GM23338 (cell line): ENCODE measurements around the gene INHA. TPM values are rescaled to one million over a fixed set of nuclear protein-coding genes. Genes with fewer than 3 reads are reported as not detected.
A peak's percentile ranks its signal among the peaks of the same experiment; 100 is the strongest.

ENCODE experiments used
- ATAC-seq: fragments of 200-7000 bp; cut with Tn5 transposase; 3 replicates; pipeline ENCODE4 v1.9.1; 2020
- DNase-seq: peaks from one replicate; pipeline ENCODE4 v3.0.0-alpha.2; 2015; ENCODE audit warnings: low spot score
- H2AFZ ChIP-seq: fragments of 200-600 bp; sonication (generic); 2 replicates; pipeline ENCODE4 v1.8.0; 2016; ENCODE audit warnings: antibody characterized with exemption, mild to moderate bottlenecking, moderate library complexity
- H3F3A ChIP-seq: fragments of 200-600 bp; sonication (generic); replicated peaks from 2 replicates; pipeline ENCODE4 v1.8.0; 2017; ENCODE audit warnings: antibody characterized with exemption, mixed run types, low read depth
- H3K27ac ChIP-seq: fragments of 200-600 bp; sonication (generic); 2 replicates; pipeline ENCODE4 v1.6.1; 2016; ENCODE audit warnings: low read depth
- H3K27me3 ChIP-seq: fragments of 200-600 bp; sonication (generic); 2 replicates; pipeline ENCODE4 v1.8.0; 2016; ENCODE audit warnings: mild to moderate bottlenecking, mixed run types, moderate library complexity; ENCODE audit not compliant: insufficient read depth
- H3K36me3 ChIP-seq: fragments of 200-600 bp; sonication (generic); 2 replicates; pipeline ENCODE4 v1.8.0; 2016; ENCODE audit warnings: mild to moderate bottlenecking; ENCODE audit not compliant: insufficient read depth
- H3K4me1 ChIP-seq: fragments of 200-600 bp; sonication (generic); 2 replicates; pipeline ENCODE4 v1.8.0; 2016; ENCODE audit warnings: mild to moderate bottlenecking, moderate library complexity; ENCODE audit not compliant: insufficient read depth
- H3K4me2 ChIP-seq: fragments of 200-600 bp; sonication (generic); 2 replicates; pipeline ENCODE4 v1.7.1; 2017; ENCODE audit warnings: mixed run types
- H3K4me3 ChIP-seq: fragments of 200-600 bp; sonication (generic); 2 replicates; pipeline ENCODE4 v1.6.1; 2016; ENCODE audit warnings: mixed run types
- H3K79me2 ChIP-seq: fragments of 200-600 bp; sonication (generic); replicated peaks from 2 replicates; pipeline ENCODE4 v1.8.0; 2017; ENCODE audit warnings: mild to moderate bottlenecking; ENCODE audit not compliant: insufficient read depth
- H3K9me2 ChIP-seq: fragments of 200-600 bp; sonication (generic); 2 replicates; pipeline ENCODE4 v1.8.0; 2017; ENCODE audit not compliant: insufficient read depth
- H4K20me1 ChIP-seq: fragments of 200-600 bp; sonication (generic); replicated peaks from 2 replicates; pipeline ENCODE4 v1.8.0; 2017; ENCODE audit warnings: mild to moderate bottlenecking; ENCODE audit not compliant: insufficient read depth
- H3K27ac Mint-ChIP-seq: 2 replicates; pipeline ENCODE4 v1.8.0; 2020; ENCODE audit warnings: inconsistent platforms, mild to moderate bottlenecking, moderate library complexity, mixed read lengths
- H3K27me3 Mint-ChIP-seq: 3 replicates; pipeline ENCODE4 v1.8.0; 2022; ENCODE audit warnings: low read depth, mild to moderate bottlenecking, moderate library complexity, mixed read lengths, inconsistent platforms; ENCODE audit not compliant: insufficient read depth, poor library complexity
- H3K36me3 Mint-ChIP-seq: 3 replicates; pipeline ENCODE4 v1.8.0; 2021; ENCODE audit warnings: low read depth, mild to moderate bottlenecking, inconsistent platforms, moderate library complexity, mixed read lengths
- H3K4me1 Mint-ChIP-seq: 3 replicates; pipeline ENCODE4 v1.8.0; 2020; ENCODE audit warnings: mild to moderate bottlenecking, inconsistent platforms, mixed read lengths
- H3K4me3 Mint-ChIP-seq: 3 replicates; pipeline ENCODE4 v1.8.0; 2021; ENCODE audit warnings: moderate library complexity, mild to moderate bottlenecking, inconsistent platforms, mixed read lengths
- H3K9me3 Mint-ChIP-seq: 3 replicates; pipeline ENCODE4 v1.8.0; 2020; ENCODE audit warnings: moderate library complexity, mild to moderate bottlenecking, inconsistent platforms, mixed read lengths
- EZH2phosphoT487 ChIP-seq: fragments of 200-600 bp; sonication (generic); IDR thresholded peaks from one replicate; pipeline ENCODE4 v1.8.1; 2018; ENCODE audit warnings: antibody characterized with exemption; ENCODE audit not compliant: unreplicated experiment
- JUNB ChIP-seq: IDR thresholded peaks from one replicate; pipeline ENCODE4 v1.6.1; 2016; ENCODE audit warnings: antibody characterized with exemption; ENCODE audit not compliant: unreplicated experiment
- STAT1 ChIP-seq: IDR thresholded peaks from one replicate; pipeline ENCODE4 v1.6.1; 2016; ENCODE audit warnings: antibody characterized with exemption; ENCODE audit not compliant: unreplicated experiment
- ZNF331 ChIP-seq: fragments of 250-450 bp; sonication (Bioruptor Pico); IDR thresholded peaks from 2 replicates; pipeline ENCODE4 v1.5.0; 2020; ENCODE audit warnings: low read depth, mild to moderate bottlenecking, moderate library complexity
- polyA plus RNA-seq: library from polyadenylated mRNA; unstranded; fragments of >200 nt; fragmentation: Nextera tagmentation; extraction: Ambion mirVana; gene quantifications from 2 replicates; pipeline ENCODE4 v1.2.1, GENCODE V29; 2016
- total RNA-seq: library from RNA; depleted of rRNA; stranded (reverse); fragments of >200 nt; shearing (Covaris generic); gene quantifications from 2 replicates; pipeline ENCODE4 v1.2.3, GENCODE V29; 2014
- TF ChIP-seq, protein P1 (sequence below): fragments of 250-450 bp; sonication (Bioruptor Pico); IDR thresholded peaks from 2 replicates; pipeline ENCODE4 v1.5.0; 2020; ENCODE audit warnings: mild to moderate bottlenecking, moderate library complexity

Gene INHA
- total and polyA plus RNA-seq, 2 experiments from 2014 or later, result 1.5 to 1.6 TPM

DNA sequence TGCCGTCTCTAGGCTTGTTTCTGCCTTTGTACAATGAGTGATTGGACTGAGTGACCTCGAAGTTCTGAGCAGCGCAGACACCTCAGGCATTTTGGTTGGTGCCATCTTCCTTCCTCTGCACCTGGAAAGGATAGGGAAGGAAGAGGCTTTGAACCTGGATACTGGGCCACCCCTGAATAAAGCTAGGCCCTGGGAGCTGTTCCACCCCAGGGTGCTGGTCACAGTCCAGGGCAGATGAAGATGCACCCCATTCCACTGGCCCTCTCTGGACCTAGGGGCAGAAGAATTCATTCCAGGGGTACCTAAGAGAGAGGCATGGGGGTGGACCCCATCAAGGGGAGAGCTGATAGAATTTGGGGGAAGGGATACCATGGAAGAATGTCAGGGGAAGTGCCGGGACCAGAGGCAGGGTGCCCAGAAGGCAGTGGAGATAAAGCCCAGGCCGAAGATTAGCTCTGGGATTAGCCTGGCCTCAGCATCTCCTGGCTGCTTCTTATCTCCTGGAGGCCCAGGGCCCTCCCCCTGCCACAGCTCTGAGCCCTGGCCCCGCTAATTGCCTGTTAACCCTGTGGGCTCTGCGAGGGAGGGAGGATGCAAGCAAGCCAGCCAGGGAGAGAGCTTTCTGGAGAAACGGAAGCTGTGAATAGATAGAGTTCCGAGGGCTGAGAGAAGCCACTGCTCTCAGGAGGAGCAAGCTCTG, 46.4 kb upstream of the INHA start:
- H3K27ac ChIP-seq, result no peak overlapping the region
- peak overlapping the region; percentile 32; the same call in 1 of the 2 replicates for H3K4me2 ChIP-seq
- Mint-ChIP-seq H3K4me1 (peaks cover 59% of the 10 kb centered on the region), H3K36me3 (no peaks in the 10 kb centered on the region; the same call in 2 of the 3 replicates), H3K27me3 (peaks cover 38% of the 10 kb centered on the region), H3K4me3 (no peak overlapping the region), H3K9me3 (no peaks in the 10 kb centered on the region), H3K27ac (no peak overlapping the region)
- DNase-seq (no peak), ATAC-seq (no peak)
- no peaks in the 10 kb centered on the region for H4K20me1 ChIP-seq
- no peaks in the 10 kb centered on the region; the same call in 1 of the 2 replicates for H3K36me3 ChIP-seq
- peaks cover 31% of the 10 kb centered on the region for H3K4me1 ChIP-seq
- H3K79me2 ChIP-seq, result no peaks in the 10 kb centered on the region
- no peak overlapping the region for H2AFZ ChIP-seq
- no peaks in the 10 kb centered on the region for H3K9me2 ChIP-seq
- TF ChIP-seq JUNB (no peak), STAT1 (no peak), EZH2phosphoT487 (no peak), ZNF331 (no peak)
- TF ChIP-seq, protein P1, sequence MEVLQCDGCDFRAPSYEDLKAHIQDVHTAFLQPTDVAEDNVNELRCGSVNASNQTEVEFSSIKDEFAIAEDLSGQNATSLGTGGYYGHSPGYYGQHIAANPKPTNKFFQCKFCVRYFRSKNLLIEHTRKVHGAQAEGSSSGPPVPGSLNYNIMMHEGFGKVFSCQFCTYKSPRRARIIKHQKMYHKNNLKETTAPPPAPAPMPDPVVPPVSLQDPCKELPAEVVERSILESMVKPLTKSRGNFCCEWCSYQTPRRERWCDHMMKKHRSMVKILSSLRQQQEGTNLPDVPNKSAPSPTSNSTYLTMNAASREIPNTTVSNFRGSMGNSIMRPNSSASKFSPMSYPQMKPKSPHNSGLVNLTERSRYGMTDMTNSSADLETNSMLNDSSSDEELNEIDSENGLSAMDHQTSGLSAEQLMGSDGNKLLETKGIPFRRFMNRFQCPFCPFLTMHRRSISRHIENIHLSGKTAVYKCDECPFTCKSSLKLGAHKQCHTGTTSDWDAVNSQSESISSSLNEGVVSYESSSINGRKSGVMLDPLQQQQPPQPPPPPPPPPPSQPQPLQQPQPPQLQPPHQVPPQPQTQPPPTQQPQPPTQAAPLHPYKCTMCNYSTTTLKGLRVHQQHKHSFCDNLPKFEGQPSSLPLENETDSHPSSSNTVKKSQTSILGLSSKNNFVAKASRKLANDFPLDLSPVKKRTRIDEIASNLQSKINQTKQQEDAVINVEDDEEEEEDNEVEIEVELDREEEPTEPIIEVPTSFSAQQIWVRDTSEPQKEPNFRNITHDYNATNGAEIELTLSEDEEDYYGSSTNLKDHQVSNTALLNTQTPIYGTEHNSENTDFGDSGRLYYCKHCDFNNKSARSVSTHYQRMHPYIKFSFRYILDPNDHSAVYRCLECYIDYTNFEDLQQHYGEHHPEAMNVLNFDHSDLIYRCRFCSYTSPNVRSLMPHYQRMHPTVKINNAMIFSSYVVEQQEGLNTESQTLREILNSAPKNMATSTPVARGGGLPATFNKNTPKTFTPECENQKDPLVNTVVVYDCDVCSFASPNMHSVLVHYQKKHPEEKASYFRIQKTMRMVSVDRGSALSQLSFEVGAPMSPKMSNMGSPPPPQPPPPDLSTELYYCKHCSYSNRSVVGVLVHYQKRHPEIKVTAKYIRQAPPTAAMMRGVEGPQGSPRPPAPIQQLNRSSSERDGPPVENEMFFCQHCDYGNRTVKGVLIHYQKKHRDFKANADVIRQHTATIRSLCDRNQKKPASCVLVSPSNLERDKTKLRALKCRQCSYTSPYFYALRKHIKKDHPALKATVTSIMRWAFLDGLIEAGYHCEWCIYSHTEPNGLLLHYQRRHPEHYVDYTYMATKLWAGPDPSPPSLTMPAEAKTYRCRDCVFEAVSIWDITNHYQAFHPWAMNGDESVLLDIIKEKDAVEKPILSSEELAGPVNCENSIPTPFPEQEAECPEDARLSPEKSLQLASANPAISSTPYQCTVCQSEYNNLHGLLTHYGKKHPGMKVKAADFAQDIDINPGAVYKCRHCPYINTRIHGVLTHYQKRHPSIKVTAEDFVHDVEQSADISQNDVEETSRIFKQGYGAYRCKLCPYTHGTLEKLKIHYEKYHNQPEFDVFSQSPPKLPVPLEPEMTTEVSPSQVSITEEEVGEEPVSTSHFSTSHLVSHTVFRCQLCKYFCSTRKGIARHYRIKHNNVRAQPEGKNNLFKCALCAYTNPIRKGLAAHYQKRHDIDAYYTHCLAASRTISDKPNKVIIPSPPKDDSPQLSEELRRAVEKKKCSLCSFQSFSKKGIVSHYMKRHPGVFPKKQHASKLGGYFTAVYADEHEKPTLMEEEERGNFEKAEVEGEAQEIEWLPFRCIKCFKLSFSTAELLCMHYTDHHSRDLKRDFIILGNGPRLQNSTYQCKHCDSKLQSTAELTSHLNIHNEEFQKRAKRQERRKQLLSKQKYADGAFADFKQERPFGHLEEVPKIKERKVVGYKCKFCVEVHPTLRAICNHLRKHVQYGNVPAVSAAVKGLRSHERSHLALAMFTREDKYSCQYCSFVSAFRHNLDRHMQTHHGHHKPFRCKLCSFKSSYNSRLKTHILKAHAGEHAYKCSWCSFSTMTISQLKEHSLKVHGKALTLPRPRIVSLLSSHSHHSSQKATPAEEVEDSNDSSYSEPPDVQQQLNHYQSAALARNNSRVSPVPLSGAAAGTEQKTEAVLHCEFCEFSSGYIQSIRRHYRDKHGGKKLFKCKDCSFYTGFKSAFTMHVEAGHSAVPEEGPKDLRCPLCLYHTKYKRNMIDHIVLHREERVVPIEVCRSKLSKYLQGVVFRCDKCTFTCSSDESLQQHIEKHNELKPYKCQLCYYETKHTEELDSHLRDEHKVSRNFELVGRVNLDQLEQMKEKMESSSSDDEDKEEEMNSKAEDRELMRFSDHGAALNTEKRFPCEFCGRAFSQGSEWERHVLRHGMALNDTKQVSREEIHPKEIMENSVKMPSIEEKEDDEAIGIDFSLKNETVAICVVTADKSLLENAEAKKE (CRISPR knock-in tag), result no peak
- no peak overlapping the region for H3K4me3 ChIP-seq
- peaks cover 39% of the 10 kb centered on the region for H3K27me3 ChIP-seq
- H3F3A ChIP-seq, result peaks cover 22% of the 10 kb centered on the region
